Panc1 (cell line): ENCODE data around the gene SLC35A3. TPM values are rescaled to one million over a fixed set of nuclear protein-coding genes. Genes with fewer than 3 reads are reported as not detected.
"Not testable (repeated sequence)": the region's sequence is repeated elsewhere in the genome, so short reads cannot be mapped to it uniquely, and the experiment has no call there.

Experiments
- ATAC-seq: fragments of 200-7000 bp; cut with Tn5 transposase; 2 replicates; pipeline ENCODE4 v1.9.1; 2020; ENCODE audit warnings: mild to moderate bottlenecking, moderate library complexity
- BruUV-seq: library from RNA; stranded (reverse); fragments of 400-500 nt; replicated peaks from 2 replicates; lab custom pipeline; 2021; lab: Mats Ljungman, UMichigan
- CTCF ChIA-PET: fragments of 300-600 bp; sonication (Branson Sonifier 250); formaldehyde crosslinking; loops from one replicate; lab custom pipeline; 2022; ENCODE audit warnings: antibody characterized with exemption; lab: Charles Lee
- POLR2A ChIA-PET: fragments of 300-600 bp; sonication (Branson Sonifier 250); formaldehyde crosslinking; loops from one replicate; lab custom pipeline; 2022; ENCODE audit warnings: antibody characterized with exemption; lab: Charles Lee
- DNase-seq: peaks from one replicate; pipeline ENCODE4 v3.0.0-alpha.2; 2010; ENCODE audit warnings: low read depth, low spot score
- H3K27ac ChIP-seq: 2 replicates; pipeline ENCODE4 v1.5.1; 2011; ENCODE audit warnings: mild to moderate bottlenecking, low read length, inconsistent platforms
- H3K27me3 ChIP-seq: fragments of 200-500 bp; sonication (Bioruptor generic); 2 replicates; pipeline ENCODE4 v1.6.0; 2014; ENCODE audit warnings: low read length, inconsistent platforms; ENCODE audit not compliant: control insufficient read depth, insufficient read depth
- H3K36me3 ChIP-seq: fragments of 200-500 bp; sonication (Bioruptor generic); 2 replicates; pipeline ENCODE4 v1.5.1; 2014; ENCODE audit warnings: inconsistent platforms, mild to moderate bottlenecking, low read length, moderate library complexity; ENCODE audit not compliant: control insufficient read depth, insufficient read depth
- H3K4me1 ChIP-seq: 2 replicates; pipeline ENCODE4 v1.5.1; 2011; ENCODE audit warnings: inconsistent platforms, mild to moderate bottlenecking, low read length, moderate library complexity; ENCODE audit not compliant: control insufficient read depth, insufficient read depth
- H3K4me3 ChIP-seq, 2 experiments: 2 replicates each; pipeline ENCODE4 v1.5.1; 2011 to 2012; ENCODE audit warnings: low read depth in 2 of 2, low read length in 2 of 2, mild to moderate bottlenecking in 2 of 2, inconsistent platforms in 1 of 2, moderate library complexity in 1 of 2
- H3K9me3 ChIP-seq: fragments of 200-500 bp; sonication (Bioruptor generic); 2 replicates; pipeline ENCODE4 v1.5.1; 2014; ENCODE audit warnings: low read depth, mild to moderate bottlenecking, inconsistent platforms, low read length, moderate library complexity; ENCODE audit not compliant: control insufficient read depth, insufficient read depth
- POLR2AphosphoS5 ChIP-seq: IDR thresholded peaks from 2 replicates; pipeline ENCODE4 v1.6.1; 2012; ENCODE audit warnings: mild to moderate bottlenecking, low read depth, low read length, moderate library complexity
- SIN3A ChIP-seq: IDR thresholded peaks from 2 replicates; pipeline ENCODE4 v1.6.1; 2012; ENCODE audit warnings: low read depth, mild to moderate bottlenecking, low read length, moderate library complexity, borderline replicate concordance; ENCODE audit not compliant: insufficient read depth
- TCF7L2 ChIP-seq: IDR thresholded peaks from 2 replicates; pipeline ENCODE4 v1.6.1; 2011; ENCODE audit warnings: mild to moderate bottlenecking, low read depth, low read length, inconsistent platforms
- in situ Hi-C: cut with HindIII; loops from 2 replicates; pipeline ENCODE4 v1.10.0; 2016; ENCODE audit warnings: low sequenced_read_pairs, low pct_unique_long_range_greater_than_20kb
- intact Hi-C: fragments of 100-400 bp; cut with micrococcal nuclease; formaldehyde crosslinking; loops from one replicate; pipeline ENCODE4 v1.10.0; 2022; ENCODE audit not compliant: unreplicated experiment
- total RNA-seq: library from RNA; stranded (reverse); gene quantifications from one replicate; pipeline ENCODE4 v1.2.1, GENCODE V29; 2021; ENCODE audit not compliant: unreplicated experiment
- TF ChIP-seq, protein P1 (sequence below): fragments of 450-650 bp; IDR thresholded peaks from 2 replicates; pipeline ENCODE4 v1.5.1; 2017; ENCODE audit warnings: mild to moderate bottlenecking
- TF ChIP-seq, protein P2 (sequence below), 2 experiments: IDR thresholded peaks; 2 replicates each; pipeline ENCODE4 v1.6.1; 2011 to 2012; ENCODE audit warnings: low read depth in 2 of 2, control low read depth in 1 of 2, low read length in 1 of 2, mild to moderate bottlenecking in 1 of 2, moderate library complexity in 1 of 2; ENCODE audit not compliant: insufficient read depth in 1 of 2

Gene SLC35A3
- total RNA-seq, 1 experiment from 2014 or later: 15.9 TPM

GRCh38 chr1:99975529-99975928, 5.7 kb downstream of the SLC35A3 start:
- H3K36me3 ChIP-seq: no peaks in the 10 kb centered on the region; the same call in 1 of the 2 replicates
- ChIA-PET POLR2A (no interaction called here), CTCF (no interaction called here)
- BruUV-seq: no TSS peak
- intact Hi-C loops: no loop called here
- TF ChIP-seq, protein P1, sequence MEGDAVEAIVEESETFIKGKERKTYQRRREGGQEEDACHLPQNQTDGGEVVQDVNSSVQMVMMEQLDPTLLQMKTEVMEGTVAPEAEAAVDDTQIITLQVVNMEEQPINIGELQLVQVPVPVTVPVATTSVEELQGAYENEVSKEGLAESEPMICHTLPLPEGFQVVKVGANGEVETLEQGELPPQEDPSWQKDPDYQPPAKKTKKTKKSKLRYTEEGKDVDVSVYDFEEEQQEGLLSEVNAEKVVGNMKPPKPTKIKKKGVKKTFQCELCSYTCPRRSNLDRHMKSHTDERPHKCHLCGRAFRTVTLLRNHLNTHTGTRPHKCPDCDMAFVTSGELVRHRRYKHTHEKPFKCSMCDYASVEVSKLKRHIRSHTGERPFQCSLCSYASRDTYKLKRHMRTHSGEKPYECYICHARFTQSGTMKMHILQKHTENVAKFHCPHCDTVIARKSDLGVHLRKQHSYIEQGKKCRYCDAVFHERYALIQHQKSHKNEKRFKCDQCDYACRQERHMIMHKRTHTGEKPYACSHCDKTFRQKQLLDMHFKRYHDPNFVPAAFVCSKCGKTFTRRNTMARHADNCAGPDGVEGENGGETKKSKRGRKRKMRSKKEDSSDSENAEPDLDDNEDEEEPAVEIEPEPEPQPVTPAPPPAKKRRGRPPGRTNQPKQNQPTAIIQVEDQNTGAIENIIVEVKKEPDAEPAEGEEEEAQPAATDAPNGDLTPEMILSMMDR: no peak
- TF ChIP-seq SIN3A (no peak), POLR2AphosphoS5 (no peak), TCF7L2 (no peak)
- TF ChIP-seq, protein P2, sequence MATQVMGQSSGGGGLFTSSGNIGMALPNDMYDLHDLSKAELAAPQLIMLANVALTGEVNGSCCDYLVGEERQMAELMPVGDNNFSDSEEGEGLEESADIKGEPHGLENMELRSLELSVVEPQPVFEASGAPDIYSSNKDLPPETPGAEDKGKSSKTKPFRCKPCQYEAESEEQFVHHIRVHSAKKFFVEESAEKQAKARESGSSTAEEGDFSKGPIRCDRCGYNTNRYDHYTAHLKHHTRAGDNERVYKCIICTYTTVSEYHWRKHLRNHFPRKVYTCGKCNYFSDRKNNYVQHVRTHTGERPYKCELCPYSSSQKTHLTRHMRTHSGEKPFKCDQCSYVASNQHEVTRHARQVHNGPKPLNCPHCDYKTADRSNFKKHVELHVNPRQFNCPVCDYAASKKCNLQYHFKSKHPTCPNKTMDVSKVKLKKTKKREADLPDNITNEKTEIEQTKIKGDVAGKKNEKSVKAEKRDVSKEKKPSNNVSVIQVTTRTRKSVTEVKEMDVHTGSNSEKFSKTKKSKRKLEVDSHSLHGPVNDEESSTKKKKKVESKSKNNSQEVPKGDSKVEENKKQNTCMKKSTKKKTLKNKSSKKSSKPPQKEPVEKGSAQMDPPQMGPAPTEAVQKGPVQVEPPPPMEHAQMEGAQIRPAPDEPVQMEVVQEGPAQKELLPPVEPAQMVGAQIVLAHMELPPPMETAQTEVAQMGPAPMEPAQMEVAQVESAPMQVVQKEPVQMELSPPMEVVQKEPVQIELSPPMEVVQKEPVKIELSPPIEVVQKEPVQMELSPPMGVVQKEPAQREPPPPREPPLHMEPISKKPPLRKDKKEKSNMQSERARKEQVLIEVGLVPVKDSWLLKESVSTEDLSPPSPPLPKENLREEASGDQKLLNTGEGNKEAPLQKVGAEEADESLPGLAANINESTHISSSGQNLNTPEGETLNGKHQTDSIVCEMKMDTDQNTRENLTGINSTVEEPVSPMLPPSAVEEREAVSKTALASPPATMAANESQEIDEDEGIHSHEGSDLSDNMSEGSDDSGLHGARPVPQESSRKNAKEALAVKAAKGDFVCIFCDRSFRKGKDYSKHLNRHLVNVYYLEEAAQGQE (IDR thresholded peaks at IDR 0.05; ENCODE audit: insufficient read depth in 1 of 2, low read depth in 2 of 2, low read length in 1 of 2): no peak
- no peak overlapping the region for H3K4me3 ChIP-seq
- H3K9me3 ChIP-seq: no peaks in the 10 kb centered on the region
- H3K4me1 ChIP-seq: no peaks in the 10 kb centered on the region
- no peak overlapping the region for H3K27ac ChIP-seq
- no peak for ATAC-seq
- in situ Hi-C loops: no loop called here
- no peak for DNase-seq
- no peaks in the 10 kb centered on the region for H3K27me3 ChIP-seq

DNA sequence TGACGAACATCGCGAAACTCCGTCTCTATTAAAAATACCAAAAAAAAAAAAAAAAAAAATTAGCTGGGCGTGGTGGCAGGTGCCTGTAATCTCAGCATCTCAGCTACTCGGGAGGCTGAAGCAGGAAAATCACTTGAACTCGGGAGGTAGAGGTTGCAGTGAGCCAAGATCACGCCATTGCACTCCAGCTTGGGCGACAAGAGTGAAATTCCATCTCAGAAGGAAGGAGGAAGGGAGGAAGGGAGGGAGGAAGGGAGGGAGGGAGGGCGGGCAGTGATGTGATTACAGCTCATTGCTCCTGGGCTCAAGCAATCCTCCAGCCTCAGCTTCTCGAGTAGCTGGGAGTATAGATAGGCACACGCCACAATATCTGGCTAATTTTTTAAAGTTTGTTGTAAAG, 7.5 kb downstream of the SLC35A3 start:
- H3K36me3 ChIP-seq, intact Hi-C loops, in situ Hi-C loops, BruUV-seq, H3K4me3 ChIP-seq, POLR2A ChIA-PET, H3K27me3 ChIP-seq, ATAC-seq, H3K4me1 ChIP-seq, DNase-seq, H3K27ac ChIP-seq, CTCF ChIA-PET, H3K9me3 ChIP-seq: not testable (repeated sequence)

DNA sequence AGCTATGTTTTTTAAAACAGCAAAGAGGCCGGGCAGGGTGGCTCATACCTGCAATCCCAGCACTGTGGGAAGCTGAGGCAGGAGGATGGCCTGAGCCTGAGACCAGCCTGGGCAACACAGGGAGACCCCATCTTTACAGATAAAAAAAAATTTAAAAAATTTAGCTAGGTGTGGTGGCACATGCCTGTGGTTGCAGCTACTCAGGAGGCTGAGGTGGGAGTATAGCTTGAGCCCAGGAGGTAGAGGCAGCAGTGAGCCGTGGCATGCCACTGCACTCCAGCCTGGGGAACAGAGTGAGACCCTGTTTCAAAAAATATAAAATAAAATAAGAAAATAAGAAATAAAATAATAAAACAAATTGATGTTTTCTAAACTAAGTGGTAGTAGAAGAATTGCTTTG, 8.4 kb downstream of the SLC35A3 start:
- no TSS peak for BruUV-seq
- ChIA-PET CTCF (no interaction called here), POLR2A (interaction anchor here (0.7 kb wide), 1 partner anchor 76 kb away, joined by 3 read pairs; no protein-coding TSS in a partner anchor)
- Histone ChIP-seq H3K4me1 (no peaks in the 10 kb centered on the region), H3K9me3 (no peaks in the 10 kb centered on the region), H3K27me3 (no peaks in the 10 kb centered on the region), H3K36me3 (no peaks in the 10 kb centered on the region; the same call in 1 of the 2 replicates), H3K4me3 (no peak overlapping the region), H3K27ac (no peak overlapping the region)
- intact Hi-C loops: no loop called here
- in situ Hi-C loops: no loop called here
- DNase-seq (no peak), ATAC-seq (no peak)
- TF ChIP-seq POLR2AphosphoS5 (no peak), SIN3A (no peak), TCF7L2 (no peak)
- TF ChIP-seq, protein P2 (IDR thresholded peaks at IDR 0.05; ENCODE audit: insufficient read depth in 1 of 2, low read depth in 2 of 2, low read length in 1 of 2): no peak
- TF ChIP-seq, protein P1: no peak
